AG04450 (cell line): ENCODE results near the gene PDLIM1. TPM values are rescaled to one million over a fixed set of nuclear protein-coding genes. Genes with fewer than 3 reads are reported as not detected.

Experiments
- CTCF ChIA-PET: fragments of 300-600, 350-600 bp; formaldehyde crosslinking; extraction: SDS; loops from one replicate; lab custom pipeline; 2022; ENCODE audit warnings: antibody characterized with exemption, inconsistent platforms; lab: Charles Lee
- POLR2A ChIA-PET: fragments of 350-600 bp; formaldehyde crosslinking; extraction: SDS; loops from one replicate; lab custom pipeline; 2021; ENCODE audit warnings: antibody characterized with exemption, inconsistent platforms; lab: Yijun Ruan, JAX
- DNase-seq: peaks from one replicate; pipeline ENCODE4 v3.0.0-alpha.2; 2011; ENCODE audit warnings: low read depth, low spot score
- H3K27ac ChIP-seq: one replicate; pipeline ENCODE4 v1.5.1; 2012; ENCODE audit warnings: low read depth, low read length, control low read depth
- H3K27me3 ChIP-seq: one replicate; pipeline ENCODE4 v1.6.0; 2012; ENCODE audit warnings: low read length; ENCODE audit not compliant: control insufficient read depth, insufficient read depth
- H3K4me3 ChIP-seq: 2 replicates; pipeline ENCODE4 v1.5.1; 2011; ENCODE audit warnings: mild to moderate bottlenecking, low read depth, low read length, control low read depth
- H3K9me3 ChIP-seq: 2 replicates; pipeline ENCODE4 v1.5.1; 2012; ENCODE audit warnings: low read length; ENCODE audit not compliant: control insufficient read depth, insufficient read depth
- polyA plus RNA-seq: library from polyadenylated mRNA; depleted of rRNA; stranded (reverse); fragments of >200 nt; gene quantifications from 2 replicates; pipeline ENCODE4 v1.2.3, GENCODE V29; 2011
- TF ChIP-seq, protein P1 (sequence below): IDR thresholded peaks from 2 replicates; pipeline ENCODE4 v1.5.1; 2011; ENCODE audit warnings: low read depth, low read length, control low read depth, inconsistent platforms

The PDLIM1 gene
- polyA plus RNA-seq, 1 experiment = 255 TPM

- no peak overlapping the region for H3K4me3 ChIP-seq
- peak; percentile 81 for DNase-seq
- TF ChIP-seq, protein P1, sequence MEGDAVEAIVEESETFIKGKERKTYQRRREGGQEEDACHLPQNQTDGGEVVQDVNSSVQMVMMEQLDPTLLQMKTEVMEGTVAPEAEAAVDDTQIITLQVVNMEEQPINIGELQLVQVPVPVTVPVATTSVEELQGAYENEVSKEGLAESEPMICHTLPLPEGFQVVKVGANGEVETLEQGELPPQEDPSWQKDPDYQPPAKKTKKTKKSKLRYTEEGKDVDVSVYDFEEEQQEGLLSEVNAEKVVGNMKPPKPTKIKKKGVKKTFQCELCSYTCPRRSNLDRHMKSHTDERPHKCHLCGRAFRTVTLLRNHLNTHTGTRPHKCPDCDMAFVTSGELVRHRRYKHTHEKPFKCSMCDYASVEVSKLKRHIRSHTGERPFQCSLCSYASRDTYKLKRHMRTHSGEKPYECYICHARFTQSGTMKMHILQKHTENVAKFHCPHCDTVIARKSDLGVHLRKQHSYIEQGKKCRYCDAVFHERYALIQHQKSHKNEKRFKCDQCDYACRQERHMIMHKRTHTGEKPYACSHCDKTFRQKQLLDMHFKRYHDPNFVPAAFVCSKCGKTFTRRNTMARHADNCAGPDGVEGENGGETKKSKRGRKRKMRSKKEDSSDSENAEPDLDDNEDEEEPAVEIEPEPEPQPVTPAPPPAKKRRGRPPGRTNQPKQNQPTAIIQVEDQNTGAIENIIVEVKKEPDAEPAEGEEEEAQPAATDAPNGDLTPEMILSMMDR = no peak
- no peaks in the 10 kb centered on the region for H3K27me3 ChIP-seq
- H3K27ac ChIP-seq = peak overlapping the region; percentile 93
- no peaks in the 10 kb centered on the region for H3K9me3 ChIP-seq
- ChIA-PET CTCF (interaction anchor here (0.5 to 18.8 kb wide), 38 partner anchors 8 to 1407 kb away, joined by 3 to 507 read pairs (median 4); no protein-coding TSS in a partner anchor), POLR2A (interaction anchor here (0.5 to 1.9 kb wide), 8 partner anchors 12 to 1776 kb away, joined by 3 to 9 read pairs (median 5); partner anchors contain the start of gene PDLIM1)
Measured at GRCh38 chr10:95247200-95247880, 43.5 kb downstream of the PDLIM1 start.

DNA sequence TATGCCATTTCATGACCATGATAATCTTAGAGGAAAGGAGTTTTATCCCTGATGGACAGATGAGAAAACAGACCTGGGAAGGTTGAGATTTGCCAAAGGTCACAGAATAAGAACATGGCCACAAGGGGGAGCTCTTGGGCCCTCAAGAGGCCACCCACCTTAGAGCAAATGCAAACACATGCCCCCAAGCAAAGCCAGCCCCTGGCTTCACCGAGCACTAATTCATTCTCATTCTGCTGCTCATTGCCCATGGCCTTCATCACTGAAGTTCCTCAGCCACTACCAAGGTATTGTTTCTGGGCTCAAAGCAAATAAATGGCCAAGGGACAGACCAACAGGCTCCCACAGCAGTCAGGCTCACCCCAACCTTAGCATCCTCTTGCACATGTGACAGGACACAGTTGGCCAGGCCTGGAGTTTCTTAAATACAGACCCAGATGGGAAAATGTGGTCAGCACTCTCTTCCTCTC, 44.2 kb downstream of the PDLIM1 start:
- TF ChIP-seq, protein P1 = peak; percentile 78
- no peak overlapping the region for H3K4me3 ChIP-seq
- POLR2A ChIA-PET = interaction anchor here (0.8 to 1.9 kb wide), 6 partner anchors 13 to 116 kb away, joined by 3 to 8 read pairs (median 5); partner anchors contain the start of gene PDLIM1
- no peak for DNase-seq
- H3K27me3 ChIP-seq = no peaks in the 10 kb centered on the region
- H3K27ac ChIP-seq = peak overlapping the region; percentile 93
- CTCF ChIA-PET = interaction anchor here (0.5 to 18.8 kb wide), 35 partner anchors 11 to 184 kb away, joined by 3 to 507 read pairs (median 6); no protein-coding TSS in a partner anchor
- H3K9me3 ChIP-seq = no peaks in the 10 kb centered on the region

DNA sequence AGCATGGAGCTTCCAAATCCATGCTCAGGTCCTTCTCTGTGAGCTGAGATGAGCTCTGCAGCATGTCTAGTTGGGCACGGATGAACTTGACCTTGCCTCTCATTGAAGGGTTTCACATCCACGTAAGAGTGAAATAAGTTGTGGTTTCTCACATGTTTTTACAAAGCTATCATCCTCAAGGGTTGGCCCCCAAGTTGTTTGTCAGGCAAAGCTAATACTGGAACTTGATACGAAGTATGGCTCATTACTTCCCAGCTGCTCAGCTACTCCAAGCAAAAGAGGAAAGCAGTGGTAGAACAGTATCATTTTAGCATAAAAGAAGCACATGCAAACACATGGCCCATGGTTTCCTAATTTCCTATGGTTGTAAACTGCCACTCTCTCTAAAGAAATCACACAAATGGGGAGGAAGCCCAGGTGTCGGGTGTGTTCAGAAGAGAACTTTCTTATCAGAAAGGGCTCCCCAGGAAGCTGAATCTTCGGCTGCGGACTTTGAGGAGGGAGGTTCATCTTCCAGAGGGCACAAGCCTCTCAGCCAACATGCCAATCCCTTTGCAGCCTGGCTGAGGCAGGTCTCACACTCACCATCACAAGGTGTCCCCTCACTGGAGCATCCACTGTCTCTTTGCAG, 45.3 kb downstream of the PDLIM1 start:
- Histone ChIP-seq H3K27ac (peak overlapping the region; percentile 93), H3K4me3 (no peak overlapping the region), H3K27me3 (no peaks in the 10 kb centered on the region), H3K9me3 (no peaks in the 10 kb centered on the region)
- POLR2A ChIA-PET = interaction anchor here (0.9 to 1.9 kb wide), 2 partner anchors 31 to 117 kb away, joined by 6 read pairs; no protein-coding TSS in a partner anchor
- TF ChIP-seq, protein P1 = no peak
- CTCF ChIA-PET = interaction anchor here (0.6 to 18.8 kb wide), 27 partner anchors 9 to 448 kb away, joined by 3 to 507 read pairs (median 6); partner anchors contain the start of gene TCTN3
- no peak for DNase-seq

- no peaks in the 10 kb centered on the region; the same call in 1 of the 2 replicates for H3K9me3 ChIP-seq
- H3K27ac ChIP-seq = no peak overlapping the region
- POLR2A ChIA-PET = no interaction called here
- no peak for DNase-seq
- CTCF ChIA-PET = interaction anchor here (0.7 to 18.8 kb wide), 22 partner anchors 9 to 614 kb away, joined by 3 to 507 read pairs (median 6); no protein-coding TSS in a partner anchor
- no peak overlapping the region for H3K4me3 ChIP-seq
- TF ChIP-seq, protein P1 = no peak
- no peaks in the 10 kb centered on the region for H3K27me3 ChIP-seq
Measured at GRCh38 chr10:95244152-95244551, 46.7 kb downstream of the PDLIM1 start.
